H1 (cell line): ENCODE results near the gene UNC13C. TPM values are rescaled to one million over a fixed set of nuclear protein-coding genes. Genes with fewer than 3 reads are reported as not detected.

Experiments used
- CTCF ChIA-PET: fragments of 300-600 bp; sonication (Branson Sonifier 250); formaldehyde crosslinking; loops from one replicate; lab custom pipeline; 2021; ENCODE audit not compliant: partially characterized antibody; lab: Charles Lee
- POLR2A ChIA-PET: fragments of 300-600 bp; sonication (Branson Sonifier 250); formaldehyde crosslinking; loops from one replicate; lab custom pipeline; 2021; ENCODE audit warnings: inconsistent platforms; ENCODE audit not compliant: partially characterized antibody; lab: Charles Lee
- DNase-seq, 2 experiments: peaks; one replicate each; pipeline versions ENCODE4 v3.0.0 to v3.0.0-alpha.2; 2010 to 2022; ENCODE audit warnings: low spot score in 2 of 2, low read depth in 1 of 2, mixed read lengths in 1 of 2
- FAIRE-seq: peaks from 2 replicates; lab custom pipeline; 2011; peaks lifted over from hg19 to GRCh38; lab: Jason Lieb, UNC
- H2AFZ ChIP-seq: 2 replicates; pipeline ENCODE4 v1.8.1; 2012; ENCODE audit warnings: low read length, inconsistent platforms
- H2AK5ac ChIP-seq: 2 replicates; pipeline ENCODE4 v1.6.1; 2013; ENCODE audit warnings: low read depth, low read length
- H2BK120ac ChIP-seq: replicated peaks from 2 replicates; pipeline ENCODE3; 2013; ENCODE audit warnings: low read depth, low read length, inconsistent platforms
- H2BK12ac ChIP-seq: 2 replicates; pipeline ENCODE4 v1.6.1; 2013; ENCODE audit warnings: low read depth, low read length
- H2BK15ac ChIP-seq: 2 replicates; pipeline ENCODE4 v1.6.1; 2013; ENCODE audit warnings: low read length
- H2BK20ac ChIP-seq: 2 replicates; pipeline ENCODE4 v1.6.1; 2013; ENCODE audit warnings: low read length
- H2BK5ac ChIP-seq: 2 replicates; pipeline ENCODE4 v1.6.1; 2013; ENCODE audit warnings: low read depth, low read length
- H3K14ac ChIP-seq: 2 replicates; pipeline ENCODE4 v1.6.1; 2013; ENCODE audit warnings: inconsistent platforms; ENCODE audit not compliant: insufficient read length
- H3K18ac ChIP-seq: 2 replicates; pipeline ENCODE4 v1.6.1; 2013; ENCODE audit warnings: low read length; ENCODE audit errors: extremely low read depth
- H3K23ac ChIP-seq: 2 replicates; pipeline ENCODE4 v1.6.1; 2013; ENCODE audit warnings: inconsistent platforms; ENCODE audit not compliant: insufficient read length
- H3K23me2 ChIP-seq: 2 replicates; pipeline ENCODE4 v1.6.1; 2013; ENCODE audit warnings: low read depth, low read length
- H3K27ac ChIP-seq: 2 replicates; pipeline ENCODE4 v1.6.1; 2011; ENCODE audit warnings: low read depth, low read length, inconsistent platforms
- H3K27me3 ChIP-seq, 4 experiments: replicated peaks in 1 of 4; 1 replicate in 1 of 4; 2 replicates in 3 of 4; pipeline versions ENCODE4 v1.6.1 to v1.8.1; 2011 to 2013; ENCODE audit warnings: low read length in 3 of 4, mild to moderate bottlenecking in 3 of 4, inconsistent platforms in 2 of 4, mixed read lengths in 2 of 4, moderate library complexity in 1 of 4; ENCODE audit not compliant: control insufficient read depth in 3 of 4, insufficient read depth in 3 of 4; ENCODE audit errors: extremely low read depth in 1 of 4
- H3K36me3 ChIP-seq, 4 experiments: 2 replicates each; pipeline versions ENCODE4 v1.6.1 to v1.8.1; 2011 to 2013; ENCODE audit warnings: mild to moderate bottlenecking in 4 of 4, low read length in 3 of 4, moderate library complexity in 2 of 4, control low read depth in 1 of 4, inconsistent platforms in 1 of 4; ENCODE audit not compliant: insufficient read depth in 4 of 4, control insufficient read depth in 2 of 4
- H3K4ac ChIP-seq: replicated peaks from 2 replicates; pipeline ENCODE3; 2013; ENCODE audit warnings: low read length, low read depth, mixed read lengths, inconsistent platforms; ENCODE audit not compliant: insufficient read length
- H3K4me1 ChIP-seq, 4 experiments: replicated peaks in 1 of 4; 1 replicate in 1 of 4; 2 replicates in 3 of 4; pipeline versions ENCODE4 v1.6.1 to v1.8.1; 2011 to 2013; ENCODE audit warnings: low read length in 3 of 4, inconsistent platforms in 2 of 4, mixed read lengths in 1 of 4; ENCODE audit not compliant: insufficient read depth in 4 of 4, control insufficient read depth in 3 of 4
- H3K4me2 ChIP-seq, 2 experiments: 2 replicates each; pipeline versions ENCODE4 v1.6.1 to v1.8.1; 2011 to 2013; ENCODE audit warnings: low read depth in 2 of 2, low read length in 2 of 2, control low read depth in 1 of 2, inconsistent platforms in 1 of 2, mild to moderate bottlenecking in 1 of 2; ENCODE audit not compliant: insufficient read depth in 1 of 2
- H3K4me3 ChIP-seq, 4 experiments: fragments of 200-600, 300-600 bp in 1 of 4; sonication (generic), shearing (Covaris generic), sonication (Bioruptor Twin) in 1 of 4; 2 replicates each; pipeline versions ENCODE4 v1.5.1 to v1.8.1; 2011 to 2016; ENCODE audit warnings: low read length in 4 of 4, low read depth in 3 of 4, control low read depth in 2 of 4, inconsistent platforms in 2 of 4, mild to moderate bottlenecking in 2 of 4, mixed read lengths in 1 of 4, moderate library complexity in 1 of 4; ENCODE audit not compliant: insufficient read depth in 2 of 4; ENCODE audit errors: extremely low read depth in 1 of 4
- H3K56ac ChIP-seq: replicated peaks from 2 replicates; pipeline ENCODE3; 2013; ENCODE audit warnings: low read depth, mild to moderate bottlenecking, mixed read lengths, low read length, inconsistent platforms; ENCODE audit not compliant: insufficient read length
- H3K79me1 ChIP-seq: 2 replicates; pipeline ENCODE4 v1.6.1; 2013; ENCODE audit warnings: low read depth, low read length, control low read depth
- H3K79me2 ChIP-seq, 2 experiments: 2 replicates each; pipeline versions ENCODE4 v1.6.1 to v1.8.1; 2012 to 2013; ENCODE audit warnings: low read length in 2 of 2, mild to moderate bottlenecking in 2 of 2, inconsistent platforms in 1 of 2; ENCODE audit not compliant: insufficient read depth in 2 of 2, control insufficient read depth in 1 of 2
- H3K9ac ChIP-seq, 4 experiments: replicated peaks in 1 of 4; 1 replicate in 1 of 4; 2 replicates in 3 of 4; pipeline versions ENCODE4 v1.6.1 to v1.8.1; 2011 to 2013; ENCODE audit warnings: low read depth in 3 of 4, low read length in 3 of 4, control low read depth in 2 of 4, mild to moderate bottlenecking in 2 of 4, moderate library complexity in 2 of 4, inconsistent platforms in 1 of 4; ENCODE audit errors: extremely low read depth in 1 of 4
- H3K9me3 ChIP-seq, 2 experiments: 2 replicates each; pipeline versions ENCODE4 v1.6.1 to v1.8.1; 2012 to 2013; ENCODE audit warnings: mild to moderate bottlenecking in 2 of 2, moderate library complexity in 2 of 2, control low read depth in 1 of 2, inconsistent platforms in 1 of 2, low read depth in 1 of 2, low read length in 1 of 2, mixed read lengths in 1 of 2; ENCODE audit not compliant: insufficient read depth in 2 of 2
- H4K20me1 ChIP-seq, 2 experiments: replicated peaks in 1 of 2; 2 replicates each; pipeline versions ENCODE3 to v1.8.1; 2011 to 2013; ENCODE audit warnings: inconsistent platforms in 2 of 2, low read length in 2 of 2, mild to moderate bottlenecking in 1 of 2; ENCODE audit not compliant: insufficient read depth in 2 of 2, control insufficient read depth in 1 of 2
- H4K5ac ChIP-seq: 2 replicates; pipeline ENCODE4 v1.6.1; 2013; ENCODE audit warnings: low read length, low read depth, mixed read lengths, inconsistent platforms; ENCODE audit not compliant: insufficient read length
- H4K8ac ChIP-seq: 2 replicates; pipeline ENCODE4 v1.8.0; 2013; ENCODE audit warnings: mild to moderate bottlenecking, moderate library complexity, low read length, inconsistent platforms; ENCODE audit not compliant: insufficient read depth; ENCODE audit errors: extremely low read depth
- H4K91ac ChIP-seq: replicated peaks from 2 replicates; pipeline ENCODE3; 2013; ENCODE audit warnings: low read length, mixed read lengths, inconsistent platforms; ENCODE audit not compliant: insufficient read length
- BCL11A ChIP-seq, 2 experiments: IDR thresholded peaks; one replicate each; pipeline ENCODE4 v1.6.1; 2011; ENCODE audit warnings: low read depth in 2 of 2, low read length in 2 of 2, mild to moderate bottlenecking in 2 of 2
- CBX8 ChIP-seq: fragments of 300-800, 300-1000 bp; sonication (generic); IDR thresholded peaks from 2 replicates; pipeline ENCODE4 v1.7.1; 2016; ENCODE audit warnings: low read depth, low read length, borderline replicate concordance
- CHD1 ChIP-seq: IDR thresholded peaks from 2 replicates; pipeline ENCODE4 v1.6.1; 2012; ENCODE audit warnings: low read depth, low read length, improper control_type of control experiment
- CTBP2 ChIP-seq: IDR thresholded peaks from 2 replicates; pipeline ENCODE4 v1.7.0; 2011; ENCODE audit warnings: borderline replicate concordance, mild to moderate bottlenecking, moderate library complexity, mixed read lengths, low read length; ENCODE audit not compliant: insufficient read depth, insufficient read length
- E2F6 ChIP-seq: IDR thresholded peaks from 2 replicates; pipeline ENCODE4 v1.6.1; 2012; ENCODE audit warnings: inconsistent platforms
- KDM1A ChIP-seq: fragments of 200-600, 300-600 bp; sonication (generic); IDR thresholded peaks from 2 replicates; pipeline ENCODE4 v1.7.1; 2016; ENCODE audit warnings: mild to moderate bottlenecking, low read length, borderline replicate concordance
- KDM4A ChIP-seq: IDR thresholded peaks from one replicate; pipeline ENCODE4 v1.7.1; 2012; ENCODE audit warnings: low read depth, mild to moderate bottlenecking, moderate library complexity, low read length, inconsistent platforms; ENCODE audit not compliant: severe bottlenecking
- MAFK ChIP-seq: IDR thresholded peaks from 2 replicates; pipeline ENCODE4 v1.6.1; 2012; ENCODE audit warnings: low read depth, mild to moderate bottlenecking, improper control_type of control experiment, low read length
- TAF1 ChIP-seq: IDR thresholded peaks from 2 replicates; pipeline ENCODE4 v1.6.1; 2011; ENCODE audit warnings: mild to moderate bottlenecking, low read depth, low read length
- TBP ChIP-seq: IDR thresholded peaks from 2 replicates; pipeline ENCODE4 v1.6.1; 2011; ENCODE audit warnings: low read depth, low read length, improper control_type of control experiment
- WGBS, 2 experiments: shearing (Covaris generic) in 1 of 2; methylation state at CpG; one replicate each; pipeline versions ENCODE4 v1.1.6 to v1.1.7; 2013 to 2015; ENCODE audit warnings: low lambda C conversion rate in 2 of 2, mixed read lengths in 2 of 2, inconsistent platforms in 1 of 2, low coverage in 1 of 2, missing lambda C conversion rate in 1 of 2; ENCODE audit not compliant: insufficient replicate concordance in 2 of 2, insufficient coverage in 1 of 2, insufficient read length in 1 of 2; ENCODE audit errors: extremely low coverage in 1 of 2, missing lambda C conversion rate in 1 of 2; 5-methylcytosine and 5-hydroxymethylcytosine counted together
- polyA plus RNA-seq, 7 experiments: library from polyadenylated mRNA; depleted of rRNA in 3 of 7; stranded (reverse) in 5 of 7; unstranded in 2 of 7; fragments of >200 nt in 5 of 7; fragments of 200-250 nt in 2 of 7; gene quantifications; 1 replicate in 5 of 7; 2 replicates in 1 of 7; 4 replicates in 1 of 7; pipeline versions ENCODE4 v1.2.1 to v1.2.3, GENCODE V29; 2011 to 2013; ENCODE audit warnings: missing spikeins in 2 of 7, mixed read lengths in 2 of 7
- total RNA-seq: library from RNA; stranded (reverse); fragmentation: NEBNext Ultra II Directional; extraction: Animal tissue kit (Norgen Biotek cat#: 25700); gene quantifications from 2 replicates; pipeline ENCODE4 v1.2.1, GENCODE V29; 2021

Gene UNC13C
- total and polyA plus RNA-seq, 2 of the 8 experiments (the other 6 are each of a cell fraction or from before 2014, with no cell fraction given): 0.02 to 0.13 TPM

GRCh38 chr15:54307252-54307902 lies 329.1 kb downstream of the UNC13C start:
- H3K27ac ChIP-seq: no peak overlapping the region
- H2BK15ac ChIP-seq: no peak overlapping the region
- no peaks in the 10 kb centered on the region for H3K27me3 ChIP-seq
- H3K9me3 ChIP-seq: no peaks in the 10 kb centered on the region
- no peak overlapping the region for H2BK20ac ChIP-seq
- no peak overlapping the region for H2AFZ ChIP-seq
- H3K36me3 ChIP-seq: no peaks in the 10 kb centered on the region
- FAIRE-seq: no peak
- no peak overlapping the region for H2BK5ac ChIP-seq
- POLR2A ChIA-PET: no interaction called here
- DNase-seq: no peak
- no peak overlapping the region for H3K4ac ChIP-seq
- no peaks in the 10 kb centered on the region for H4K20me1 ChIP-seq
- H3K23me2 ChIP-seq: no peaks in the 10 kb centered on the region
- no peak overlapping the region for H2BK120ac ChIP-seq
- CTCF ChIA-PET: no interaction called here
- H2BK12ac ChIP-seq: no peak overlapping the region
- no peak overlapping the region for H4K5ac ChIP-seq
- H3K79me2 ChIP-seq: no peaks in the 10 kb centered on the region
- H3K23ac ChIP-seq: no peak overlapping the region
- no peaks in the 10 kb centered on the region for H3K79me1 ChIP-seq
- 63% methylated on average over 3 of the region's 3 CpGs; no CpG with 5 or more reads in 1 of the 2 experiments for WGBS, 2 experiments
- H3K9ac ChIP-seq: no peak overlapping the region
- no peak overlapping the region for H3K56ac ChIP-seq
- H2AK5ac ChIP-seq: no peak overlapping the region
- H3K4me2 ChIP-seq: no peak overlapping the region
- H4K8ac ChIP-seq: no peak overlapping the region
- H3K18ac ChIP-seq: no peak overlapping the region
- no peak overlapping the region for H3K14ac ChIP-seq
- H4K91ac ChIP-seq: no peak overlapping the region
- H3K4me1 ChIP-seq: no peaks in the 10 kb centered on the region
- H3K4me3 ChIP-seq: no peak overlapping the region
- no peak for TF ChIP-seq MAFK
- TF ChIP-seq KDM1A: no peak
- TF ChIP-seq CBX8: no peak
- TF ChIP-seq KDM4A: no peak
- no peak for TF ChIP-seq TAF1
- no peak for TF ChIP-seq BCL11A (IDR thresholded peaks at IDR 0.05; ENCODE audit: low read depth in 2 of 2, low read length in 2 of 2)
- TF ChIP-seq E2F6: no peak
- no peak for TF ChIP-seq CHD1
- no peak for TF ChIP-seq CTBP2
- TF ChIP-seq TBP: no peak
